OCI-LY3 (cell line): ENCODE measurements around the gene PCSK1.

Experiments used
- EZH2phosphoT487 ChIP-seq: fragments of 200-600 bp; shearing (Covaris generic); IDR thresholded peaks from 2 replicates; pipeline ENCODE4 v1.6.1; 2018; ENCODE audit warnings: antibody characterized with exemption, mixed run types, low read depth
- TF ChIP-seq, protein P1 (sequence below): fragments of 200-600, 300-600 bp; sonication (generic); IDR thresholded peaks from 2 replicates; pipeline ENCODE4 v1.5.1; 2014; ENCODE audit warnings: antibody characterized with exemption, low read length, low read depth

DNA sequence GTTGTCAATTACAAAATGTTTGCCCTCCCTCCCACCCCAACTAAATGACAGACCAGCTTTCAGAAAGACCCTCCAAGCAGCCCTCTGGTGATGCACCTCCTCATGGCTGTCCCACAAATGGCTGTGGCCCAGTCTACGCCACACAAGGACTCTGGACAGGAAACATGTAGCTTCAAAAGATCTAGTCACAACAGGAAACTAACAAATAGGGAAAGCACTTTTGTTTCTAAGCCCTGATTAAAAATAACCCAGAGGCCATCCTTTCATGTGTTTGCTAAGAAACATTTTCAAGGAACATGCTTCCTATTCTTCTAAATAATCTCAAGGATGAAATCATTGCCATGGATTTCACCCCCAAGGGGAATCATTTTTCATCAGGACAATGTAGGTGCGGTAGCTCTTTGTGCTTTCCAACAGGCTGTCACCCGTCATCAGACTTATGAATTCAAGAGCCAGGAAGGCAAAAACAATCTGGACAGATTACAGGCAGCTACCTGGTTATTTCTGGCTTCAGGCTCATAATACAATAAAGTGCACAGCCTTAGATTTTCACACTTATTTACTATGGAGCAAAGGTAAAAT lies 20.1 kb downstream of the PCSK1 start:
- TF ChIP-seq, protein P1, sequence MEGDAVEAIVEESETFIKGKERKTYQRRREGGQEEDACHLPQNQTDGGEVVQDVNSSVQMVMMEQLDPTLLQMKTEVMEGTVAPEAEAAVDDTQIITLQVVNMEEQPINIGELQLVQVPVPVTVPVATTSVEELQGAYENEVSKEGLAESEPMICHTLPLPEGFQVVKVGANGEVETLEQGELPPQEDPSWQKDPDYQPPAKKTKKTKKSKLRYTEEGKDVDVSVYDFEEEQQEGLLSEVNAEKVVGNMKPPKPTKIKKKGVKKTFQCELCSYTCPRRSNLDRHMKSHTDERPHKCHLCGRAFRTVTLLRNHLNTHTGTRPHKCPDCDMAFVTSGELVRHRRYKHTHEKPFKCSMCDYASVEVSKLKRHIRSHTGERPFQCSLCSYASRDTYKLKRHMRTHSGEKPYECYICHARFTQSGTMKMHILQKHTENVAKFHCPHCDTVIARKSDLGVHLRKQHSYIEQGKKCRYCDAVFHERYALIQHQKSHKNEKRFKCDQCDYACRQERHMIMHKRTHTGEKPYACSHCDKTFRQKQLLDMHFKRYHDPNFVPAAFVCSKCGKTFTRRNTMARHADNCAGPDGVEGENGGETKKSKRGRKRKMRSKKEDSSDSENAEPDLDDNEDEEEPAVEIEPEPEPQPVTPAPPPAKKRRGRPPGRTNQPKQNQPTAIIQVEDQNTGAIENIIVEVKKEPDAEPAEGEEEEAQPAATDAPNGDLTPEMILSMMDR, result no peak
- TF ChIP-seq EZH2phosphoT487, result no peak
